ENCODE measurements around the gene P2RX4. TPM values are rescaled to one million over a fixed set of nuclear protein-coding genes. Genes with fewer than 3 reads are reported as not detected.
A peak's percentile ranks its signal among the peaks of the same experiment; 100 is the strongest.
"Not testable (repeated sequence)": the region's sequence is repeated elsewhere in the genome, so short reads cannot be mapped to it uniquely, and the experiment has no call there.

The P2RX4 gene
- total RNA-seq, 1 donor from 2014 or later, result 20.7 TPM

- Mint-ChIP-seq H3K27me3 (ENCODE audit: low read depth) (no peaks in the 10 kb centered on the region), H3K27ac (ENCODE audit: unreplicated experiment) (no peak overlapping the region), H3K4me3 (ENCODE audit: unreplicated experiment) (no peak overlapping the region), H3K9me3 (ENCODE audit: low read depth) (no peaks in the 10 kb centered on the region), H3K36me3 (ENCODE audit: low read depth) (peaks cover 4% of the 10 kb centered on the region), H3K4me1 (ENCODE audit: low read depth) (no peaks in the 10 kb centered on the region)
- DNase-seq (ENCODE audit: low spot score), result no peak
- TF ChIP-seq, protein P1, sequence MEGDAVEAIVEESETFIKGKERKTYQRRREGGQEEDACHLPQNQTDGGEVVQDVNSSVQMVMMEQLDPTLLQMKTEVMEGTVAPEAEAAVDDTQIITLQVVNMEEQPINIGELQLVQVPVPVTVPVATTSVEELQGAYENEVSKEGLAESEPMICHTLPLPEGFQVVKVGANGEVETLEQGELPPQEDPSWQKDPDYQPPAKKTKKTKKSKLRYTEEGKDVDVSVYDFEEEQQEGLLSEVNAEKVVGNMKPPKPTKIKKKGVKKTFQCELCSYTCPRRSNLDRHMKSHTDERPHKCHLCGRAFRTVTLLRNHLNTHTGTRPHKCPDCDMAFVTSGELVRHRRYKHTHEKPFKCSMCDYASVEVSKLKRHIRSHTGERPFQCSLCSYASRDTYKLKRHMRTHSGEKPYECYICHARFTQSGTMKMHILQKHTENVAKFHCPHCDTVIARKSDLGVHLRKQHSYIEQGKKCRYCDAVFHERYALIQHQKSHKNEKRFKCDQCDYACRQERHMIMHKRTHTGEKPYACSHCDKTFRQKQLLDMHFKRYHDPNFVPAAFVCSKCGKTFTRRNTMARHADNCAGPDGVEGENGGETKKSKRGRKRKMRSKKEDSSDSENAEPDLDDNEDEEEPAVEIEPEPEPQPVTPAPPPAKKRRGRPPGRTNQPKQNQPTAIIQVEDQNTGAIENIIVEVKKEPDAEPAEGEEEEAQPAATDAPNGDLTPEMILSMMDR (IDR thresholded peaks at IDR 0.05), result peak; percentile 43
Measured at GRCh38 chr12:121223292-121224285, 13.7 kb downstream of the P2RX4 start.

DNA sequence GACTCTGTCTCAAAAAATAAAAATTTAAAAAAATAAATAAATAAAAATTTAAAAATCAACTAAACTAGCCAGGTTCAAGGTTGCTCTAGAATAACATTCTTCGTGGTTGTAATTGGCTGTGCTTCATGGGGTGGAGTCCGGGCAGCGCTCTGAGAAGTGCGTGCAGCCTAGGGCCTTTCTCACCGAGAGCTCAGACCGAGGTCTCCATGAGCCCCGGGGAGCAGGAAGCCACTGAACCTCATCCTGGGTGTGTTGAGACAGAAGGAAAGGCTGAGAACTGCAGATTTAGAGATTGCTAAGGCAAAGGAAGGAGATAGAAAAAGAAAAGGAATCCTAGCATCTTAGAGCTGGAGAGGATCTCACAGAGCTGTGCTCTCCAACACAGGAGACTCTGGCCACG, 14.7 kb downstream of the P2RX4 start:
- no peak for DNase-seq (ENCODE audit: low spot score)
- TF ChIP-seq, protein P1 (IDR thresholded peaks at IDR 0.05), result no peak
- H3K4me3 Mint-ChIP-seq (ENCODE audit: unreplicated experiment), result no peak overlapping the region
- H3K27ac Mint-ChIP-seq (ENCODE audit: unreplicated experiment), result peak overlapping the region; percentile 29
- no peaks in the 10 kb centered on the region for H3K9me3 Mint-ChIP-seq (ENCODE audit: low read depth)
- no peaks in the 10 kb centered on the region for H3K4me1 Mint-ChIP-seq (ENCODE audit: low read depth)
- H3K36me3 Mint-ChIP-seq (ENCODE audit: low read depth), result peaks cover 2% of the 10 kb centered on the region
- no peaks in the 10 kb centered on the region for H3K27me3 Mint-ChIP-seq (ENCODE audit: low read depth)

DNA sequence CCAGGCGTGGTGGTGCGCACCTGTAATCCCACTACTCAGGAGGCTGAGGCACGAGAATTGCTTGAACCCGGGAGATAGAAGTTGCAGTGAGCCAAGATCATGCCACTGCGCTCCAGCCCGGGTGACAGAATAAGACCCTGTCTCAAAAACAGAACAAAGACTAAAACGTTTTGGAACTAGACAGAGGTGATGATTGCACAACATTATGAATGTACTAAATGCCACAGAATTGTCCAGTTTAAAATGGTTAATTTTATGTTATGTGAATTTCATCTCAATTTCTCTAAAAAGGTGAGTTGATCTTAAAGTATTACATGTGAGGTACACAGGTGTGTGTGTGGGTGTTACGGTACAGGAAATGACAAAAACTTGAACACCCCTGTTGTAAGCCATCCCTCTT, 16.5 kb downstream of the P2RX4 start:
- no peak for DNase-seq (ENCODE audit: low spot score)
- H3K4me1 Mint-ChIP-seq (ENCODE audit: low read depth), result peaks cover 3% of the 10 kb centered on the region
- H3K27ac Mint-ChIP-seq (ENCODE audit: unreplicated experiment), result no peak overlapping the region
- TF ChIP-seq, protein P1 (IDR thresholded peaks at IDR 0.05), result no peak
- H3K36me3 Mint-ChIP-seq (ENCODE audit: low read depth), result peaks cover 2% of the 10 kb centered on the region
- H3K9me3 Mint-ChIP-seq (ENCODE audit: low read depth), result no peaks in the 10 kb centered on the region
- H3K4me3 Mint-ChIP-seq (ENCODE audit: unreplicated experiment), result no peak overlapping the region
- H3K27me3 Mint-ChIP-seq (ENCODE audit: low read depth), result no peaks in the 10 kb centered on the region

- not testable (repeated sequence) for H3K27me3 Mint-ChIP-seq (ENCODE audit: low read depth); H3K4me1 Mint-ChIP-seq (ENCODE audit: low read depth); DNase-seq (ENCODE audit: low spot score); H3K36me3 Mint-ChIP-seq (ENCODE audit: low read depth); H3K4me3 Mint-ChIP-seq (ENCODE audit: unreplicated experiment); H3K27ac Mint-ChIP-seq (ENCODE audit: unreplicated experiment); H3K9me3 Mint-ChIP-seq (ENCODE audit: low read depth)
Measured at GRCh38 chr12:121226871-121227270, 16.9 kb downstream of the P2RX4 start.

- no peaks in the 10 kb centered on the region for H3K27me3 Mint-ChIP-seq (ENCODE audit: low read depth)
- H3K4me1 Mint-ChIP-seq (ENCODE audit: low read depth), result peaks cover 3% of the 10 kb centered on the region
- peaks cover 2% of the 10 kb centered on the region for H3K36me3 Mint-ChIP-seq (ENCODE audit: low read depth)
- TF ChIP-seq, protein P1 (IDR thresholded peaks at IDR 0.05), result no peak
- DNase-seq (ENCODE audit: low spot score), result no peak
- no peaks in the 10 kb centered on the region for H3K9me3 Mint-ChIP-seq (ENCODE audit: low read depth)
- no peak overlapping the region for H3K4me3 Mint-ChIP-seq (ENCODE audit: unreplicated experiment)
- no peak overlapping the region for H3K27ac Mint-ChIP-seq (ENCODE audit: unreplicated experiment)
Measured at GRCh38 chr12:121227294-121227693, 17.4 kb downstream of the P2RX4 start.
